WTC11 (cell line): ENCODE results near the gene SNX24. TPM values are rescaled to one million over a fixed set of nuclear protein-coding genes. Genes with fewer than 3 reads are reported as not detected.

Experiments
- ATAC-seq: fragments of 200-7000 bp; cut with Tn5 transposase; 2 replicates; pipeline ENCODE4 v1.10.0; 2021; ENCODE audit warnings: mild to moderate bottlenecking, moderate library complexity
- CTCF ChIA-PET: fragments of 300-600 bp; sonication (Branson Sonifier 250); formaldehyde crosslinking; loops from one replicate; lab custom pipeline; 2021; ENCODE audit warnings: antibody characterized with exemption; lab: Charles Lee
- POLR2A ChIA-PET: fragments of 350-600 bp; sonication (Branson Sonifier 250); formaldehyde crosslinking; loops from one replicate; lab custom pipeline; 2021; ENCODE audit warnings: antibody characterized with exemption; lab: Charles Lee
- DNase-seq: peaks from one replicate; pipeline ENCODE4 v3.0.0; 2021; ENCODE audit warnings: low spot score
- H3K27ac Mint-ChIP-seq: 2 replicates; pipeline ENCODE4 v1.8.0; 2021; ENCODE audit warnings: mixed read lengths
- H3K27me3 Mint-ChIP-seq: 2 replicates; pipeline ENCODE4 v1.8.0; 2021; ENCODE audit warnings: low read depth, mild to moderate bottlenecking, moderate library complexity, mixed read lengths
- H3K36me3 Mint-ChIP-seq: 2 replicates; pipeline ENCODE4 v1.8.0; 2021; ENCODE audit warnings: mixed read lengths
- H3K4me1 Mint-ChIP-seq: 2 replicates; pipeline ENCODE4 v1.8.0; 2022; ENCODE audit warnings: mixed read lengths
- H3K4me3 Mint-ChIP-seq: 2 replicates; pipeline ENCODE4 v1.8.0; 2021; ENCODE audit warnings: mild to moderate bottlenecking, moderate library complexity, mixed read lengths
- H3K9me3 Mint-ChIP-seq: 2 replicates; pipeline ENCODE4 v1.8.0; 2021; ENCODE audit warnings: mixed read lengths
- ESRRA ChIP-seq: sonication (generic); formaldehyde crosslinking; IDR thresholded peaks from 2 replicates; pipeline ENCODE4 v1.8.1; 2022; ENCODE audit warnings: mild to moderate bottlenecking, missing genetic modification reagents, borderline replicate concordance
- ETV6 ChIP-seq: sonication (generic); formaldehyde crosslinking; IDR thresholded peaks from 2 replicates; pipeline ENCODE4 v1.8.1; 2022; ENCODE audit warnings: mild to moderate bottlenecking, missing genetic modification reagents
- FOXP1 ChIP-seq: sonication (generic); formaldehyde crosslinking; IDR thresholded peaks from 2 replicates; pipeline ENCODE4 v1.8.0; 2022; ENCODE audit warnings: missing genetic modification reagents, mild to moderate bottlenecking, moderate library complexity, borderline replicate concordance
- GTF2I ChIP-seq: fragments of 250-450 bp; sonication (Bioruptor Pico); conservative IDR thresholded peaks from 2 replicates; pipeline ENCODE4 v1.4.0; 2021; ENCODE audit warnings: mild to moderate bottlenecking
- KAT7 ChIP-seq: sonication (generic); formaldehyde crosslinking; IDR thresholded peaks from 2 replicates; pipeline ENCODE4 v1.8.1; 2023; ENCODE audit warnings: missing genetic modification reagents, mild to moderate bottlenecking, borderline replicate concordance
- NR1H2 ChIP-seq: sonication (generic); formaldehyde crosslinking; IDR thresholded peaks from 2 replicates; pipeline ENCODE4 v1.9.0; 2021; ENCODE audit warnings: mild to moderate bottlenecking, moderate library complexity, missing genetic modification reagents
- SMAD4 ChIP-seq: sonication (generic); formaldehyde crosslinking; IDR thresholded peaks from 2 replicates; pipeline ENCODE4 v1.8.0; 2022; ENCODE audit warnings: mild to moderate bottlenecking, missing genetic modification reagents
- ZNF138 ChIP-seq: sonication (generic); formaldehyde crosslinking; conservative IDR thresholded peaks from 2 replicates; pipeline ENCODE4 v1.8.1; 2022; ENCODE audit warnings: mild to moderate bottlenecking, moderate library complexity, missing genetic modification reagents
- ZNF416 ChIP-seq: fragments of 250-450 bp; sonication (Bioruptor Pico); IDR thresholded peaks from 2 replicates; pipeline ENCODE4 v1.9.0; 2021; ENCODE audit warnings: mild to moderate bottlenecking, inconsistent platforms
- total RNA-seq: library from RNA; stranded (reverse); gene quantifications from 3 replicates; pipeline ENCODE4 v1.2.3, GENCODE V29; 2021
- TF ChIP-seq, protein P1 (sequence below): fragments of 250-450 bp; sonication (Bioruptor Pico); IDR thresholded peaks from 2 replicates; pipeline ENCODE4 v2.1.2; 2022; ENCODE audit warnings: mild to moderate bottlenecking, moderate library complexity
- TF ChIP-seq, protein P2 (sequence below): fragments of 200-600 bp; IDR thresholded peaks from 2 replicates; pipeline ENCODE4 v1.8.0; 2022; ENCODE audit warnings: antibody characterized with exemption
- TF ChIP-seq, protein P3 (sequence below): sonication (generic); formaldehyde crosslinking; IDR thresholded peaks from 2 replicates; pipeline ENCODE4 v1.8.0; 2022; ENCODE audit warnings: mild to moderate bottlenecking, missing genetic modification reagents
- TF ChIP-seq, protein P4 (sequence below): sonication (generic); formaldehyde crosslinking; IDR thresholded peaks from 2 replicates; pipeline ENCODE4 v1.8.1; 2023; ENCODE audit warnings: mild to moderate bottlenecking, moderate library complexity, missing genetic modification reagents
- TF ChIP-seq, protein P5 (sequence below): sonication (generic); formaldehyde crosslinking; IDR thresholded peaks from 2 replicates; pipeline ENCODE4 v1.8.0; 2023; ENCODE audit warnings: mild to moderate bottlenecking, missing genetic modification reagents
- TF ChIP-seq, protein P6 (sequence below): sonication (generic); formaldehyde crosslinking; IDR thresholded peaks from 2 replicates; pipeline ENCODE4 v1.8.1; 2022; ENCODE audit warnings: mild to moderate bottlenecking, missing genetic modification reagents, moderate library complexity, borderline replicate concordance
- TF ChIP-seq, protein P7 (sequence below): fragments of 250-450 bp; sonication (Bioruptor Pico); IDR thresholded peaks from 2 replicates; pipeline ENCODE4 v1.9.0; 2021; ENCODE audit warnings: mild to moderate bottlenecking, borderline replicate concordance

The SNX24 gene
- total RNA-seq, 1 experiment from 2014 or later = 15.5 TPM

DNA sequence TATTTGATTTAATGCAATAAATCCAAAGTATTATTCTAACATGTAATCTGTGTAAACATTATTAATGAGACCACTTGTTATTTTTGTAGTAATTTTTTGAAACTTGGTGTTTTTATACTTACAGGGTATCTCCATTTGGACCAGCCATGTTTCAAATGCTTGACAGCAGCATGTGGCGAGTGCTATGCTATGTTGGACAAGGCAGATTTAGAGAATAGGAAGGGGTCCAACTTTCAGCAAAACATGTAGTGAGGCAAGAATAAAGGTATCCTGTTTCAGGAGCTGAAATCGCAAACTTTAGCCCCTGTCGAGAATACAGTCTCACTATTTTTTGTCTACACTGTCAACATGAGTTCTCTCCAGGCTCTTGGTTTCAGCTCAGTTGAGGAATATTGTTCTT is 33.7 kb downstream of the SNX24 start (continued):
- TF ChIP-seq, protein P1, sequence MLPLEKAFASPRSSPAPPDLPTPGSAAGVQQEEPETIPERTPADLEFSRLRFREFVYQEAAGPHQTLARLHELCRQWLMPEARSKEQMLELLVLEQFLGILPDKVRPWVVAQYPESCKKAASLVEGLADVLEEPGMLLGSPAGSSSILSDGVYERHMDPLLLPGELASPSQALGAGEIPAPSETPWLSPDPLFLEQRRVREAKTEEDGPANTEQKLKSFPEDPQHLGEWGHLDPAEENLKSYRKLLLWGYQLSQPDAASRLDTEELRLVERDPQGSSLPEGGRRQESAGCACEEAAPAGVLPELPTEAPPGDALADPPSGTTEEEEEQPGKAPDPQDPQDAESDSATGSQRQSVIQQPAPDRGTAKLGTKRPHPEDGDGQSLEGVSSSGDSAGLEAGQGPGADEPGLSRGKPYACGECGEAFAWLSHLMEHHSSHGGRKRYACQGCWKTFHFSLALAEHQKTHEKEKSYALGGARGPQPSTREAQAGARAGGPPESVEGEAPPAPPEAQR (CRISPR knock-in tag) = no peak
- no peak for TF ChIP-seq ETV6 (CRISPR knock-in tag)
- no peak for TF ChIP-seq ZNF138 (CRISPR knock-in tag)
- no peak for TF ChIP-seq GTF2I

DNA sequence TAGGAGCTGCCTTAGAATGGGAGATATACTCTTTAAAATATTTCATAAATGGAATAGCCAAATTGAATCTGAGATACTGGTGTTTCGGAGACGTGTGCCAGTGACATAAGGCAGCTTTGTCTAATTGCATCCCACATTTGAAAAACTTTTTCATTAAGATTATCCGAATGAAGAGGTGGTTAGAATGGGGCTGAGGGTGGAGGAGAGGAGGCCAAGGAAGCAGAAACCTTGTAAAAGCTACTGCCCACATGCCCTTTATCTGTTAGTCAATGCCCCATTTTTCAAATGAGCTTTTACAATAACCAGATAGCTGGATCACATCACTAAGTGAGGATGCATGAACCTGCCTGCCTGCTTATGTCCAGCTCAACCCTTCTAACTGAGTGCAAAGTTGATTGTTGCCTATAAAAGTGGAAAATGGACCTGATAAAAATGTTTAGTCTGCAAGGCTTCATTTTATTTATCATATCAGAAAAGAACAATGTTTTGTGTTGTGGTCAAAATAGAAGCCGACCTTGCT is 34.8 kb downstream of the SNX24 start:
- ATAC-seq (no peak), DNase-seq (no peak)
- TF ChIP-seq, protein P2, sequence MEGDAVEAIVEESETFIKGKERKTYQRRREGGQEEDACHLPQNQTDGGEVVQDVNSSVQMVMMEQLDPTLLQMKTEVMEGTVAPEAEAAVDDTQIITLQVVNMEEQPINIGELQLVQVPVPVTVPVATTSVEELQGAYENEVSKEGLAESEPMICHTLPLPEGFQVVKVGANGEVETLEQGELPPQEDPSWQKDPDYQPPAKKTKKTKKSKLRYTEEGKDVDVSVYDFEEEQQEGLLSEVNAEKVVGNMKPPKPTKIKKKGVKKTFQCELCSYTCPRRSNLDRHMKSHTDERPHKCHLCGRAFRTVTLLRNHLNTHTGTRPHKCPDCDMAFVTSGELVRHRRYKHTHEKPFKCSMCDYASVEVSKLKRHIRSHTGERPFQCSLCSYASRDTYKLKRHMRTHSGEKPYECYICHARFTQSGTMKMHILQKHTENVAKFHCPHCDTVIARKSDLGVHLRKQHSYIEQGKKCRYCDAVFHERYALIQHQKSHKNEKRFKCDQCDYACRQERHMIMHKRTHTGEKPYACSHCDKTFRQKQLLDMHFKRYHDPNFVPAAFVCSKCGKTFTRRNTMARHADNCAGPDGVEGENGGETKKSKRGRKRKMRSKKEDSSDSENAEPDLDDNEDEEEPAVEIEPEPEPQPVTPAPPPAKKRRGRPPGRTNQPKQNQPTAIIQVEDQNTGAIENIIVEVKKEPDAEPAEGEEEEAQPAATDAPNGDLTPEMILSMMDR = no peak
- TF ChIP-seq, protein P3, sequence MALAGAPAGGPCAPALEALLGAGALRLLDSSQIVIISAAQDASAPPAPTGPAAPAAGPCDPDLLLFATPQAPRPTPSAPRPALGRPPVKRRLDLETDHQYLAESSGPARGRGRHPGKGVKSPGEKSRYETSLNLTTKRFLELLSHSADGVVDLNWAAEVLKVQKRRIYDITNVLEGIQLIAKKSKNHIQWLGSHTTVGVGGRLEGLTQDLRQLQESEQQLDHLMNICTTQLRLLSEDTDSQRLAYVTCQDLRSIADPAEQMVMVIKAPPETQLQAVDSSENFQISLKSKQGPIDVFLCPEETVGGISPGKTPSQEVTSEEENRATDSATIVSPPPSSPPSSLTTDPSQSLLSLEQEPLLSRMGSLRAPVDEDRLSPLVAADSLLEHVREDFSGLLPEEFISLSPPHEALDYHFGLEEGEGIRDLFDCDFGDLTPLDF (CRISPR knock-in tag) = no peak
- H3K4me1 Mint-ChIP-seq = peaks cover 9% of the 10 kb centered on the region
- no peaks in the 10 kb centered on the region for H3K27me3 Mint-ChIP-seq
- H3K36me3 Mint-ChIP-seq = no peaks in the 10 kb centered on the region
- no peaks in the 10 kb centered on the region; the same call in 1 of the 2 replicates for H3K9me3 Mint-ChIP-seq
- no peak overlapping the region for H3K4me3 Mint-ChIP-seq
- ChIA-PET POLR2A (no interaction called here), CTCF (no interaction called here)
- H3K27ac Mint-ChIP-seq = no peak overlapping the region

DNA sequence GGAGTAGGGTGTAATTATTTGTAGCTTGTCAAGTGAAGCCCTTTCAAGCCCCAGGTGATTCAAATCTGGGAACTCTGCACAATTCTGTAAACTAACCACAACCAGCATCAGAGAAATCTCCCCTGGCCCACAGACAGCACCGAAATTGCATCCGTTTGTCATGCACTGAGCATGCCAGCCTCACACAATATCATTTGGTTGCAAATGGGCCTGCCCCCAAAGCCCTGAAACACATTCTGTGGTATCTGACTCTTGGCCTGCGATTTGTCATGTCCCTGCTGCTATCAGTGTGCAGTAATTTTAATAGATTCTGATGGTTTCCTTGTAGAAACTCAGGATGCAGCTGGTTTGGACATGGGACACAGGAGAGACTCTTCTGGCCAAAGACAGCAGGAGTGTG is 35.3 kb downstream of the SNX24 start:
- CTCF ChIA-PET = no interaction called here
- H3K27me3 Mint-ChIP-seq = no peaks in the 10 kb centered on the region
- no peak for ATAC-seq
- no peak overlapping the region for H3K4me3 Mint-ChIP-seq
- no peak for DNase-seq
- POLR2A ChIA-PET = no interaction called here
- H3K36me3 Mint-ChIP-seq = no peaks in the 10 kb centered on the region
- H3K27ac Mint-ChIP-seq = no peak overlapping the region
- no peaks in the 10 kb centered on the region; the same call in 1 of the 2 replicates for H3K9me3 Mint-ChIP-seq
- H3K4me1 Mint-ChIP-seq = peaks cover 14% of the 10 kb centered on the region
- TF ChIP-seq KAT7 (CRISPR knock-in tag) = no peak
- TF ChIP-seq, protein P4, sequence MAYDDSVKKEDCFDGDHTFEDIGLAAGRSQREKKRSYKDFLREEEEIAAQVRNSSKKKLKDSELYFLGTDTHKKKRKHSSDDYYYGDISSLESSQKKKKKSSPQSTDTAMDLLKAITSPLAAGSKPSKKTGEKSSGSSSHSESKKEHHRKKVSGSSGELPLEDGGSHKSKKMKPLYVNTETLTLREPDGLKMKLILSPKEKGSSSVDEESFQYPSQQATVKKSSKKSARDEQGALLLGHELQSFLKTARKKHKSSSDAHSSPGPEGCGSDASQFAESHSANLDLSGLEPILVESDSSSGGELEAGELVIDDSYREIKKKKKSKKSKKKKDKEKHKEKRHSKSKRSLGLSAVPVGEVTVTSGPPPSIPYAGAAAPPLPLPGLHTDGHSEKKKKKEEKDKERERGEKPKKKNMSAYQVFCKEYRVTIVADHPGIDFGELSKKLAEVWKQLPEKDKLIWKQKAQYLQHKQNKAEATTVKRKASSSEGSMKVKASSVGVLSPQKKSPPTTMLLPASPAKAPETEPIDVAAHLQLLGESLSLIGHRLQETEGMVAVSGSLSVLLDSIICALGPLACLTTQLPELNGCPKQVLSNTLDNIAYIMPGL (CRISPR knock-in tag) = no peak
- TF ChIP-seq FOXP1 (CRISPR knock-in tag) = no peak
- TF ChIP-seq, protein P5, sequence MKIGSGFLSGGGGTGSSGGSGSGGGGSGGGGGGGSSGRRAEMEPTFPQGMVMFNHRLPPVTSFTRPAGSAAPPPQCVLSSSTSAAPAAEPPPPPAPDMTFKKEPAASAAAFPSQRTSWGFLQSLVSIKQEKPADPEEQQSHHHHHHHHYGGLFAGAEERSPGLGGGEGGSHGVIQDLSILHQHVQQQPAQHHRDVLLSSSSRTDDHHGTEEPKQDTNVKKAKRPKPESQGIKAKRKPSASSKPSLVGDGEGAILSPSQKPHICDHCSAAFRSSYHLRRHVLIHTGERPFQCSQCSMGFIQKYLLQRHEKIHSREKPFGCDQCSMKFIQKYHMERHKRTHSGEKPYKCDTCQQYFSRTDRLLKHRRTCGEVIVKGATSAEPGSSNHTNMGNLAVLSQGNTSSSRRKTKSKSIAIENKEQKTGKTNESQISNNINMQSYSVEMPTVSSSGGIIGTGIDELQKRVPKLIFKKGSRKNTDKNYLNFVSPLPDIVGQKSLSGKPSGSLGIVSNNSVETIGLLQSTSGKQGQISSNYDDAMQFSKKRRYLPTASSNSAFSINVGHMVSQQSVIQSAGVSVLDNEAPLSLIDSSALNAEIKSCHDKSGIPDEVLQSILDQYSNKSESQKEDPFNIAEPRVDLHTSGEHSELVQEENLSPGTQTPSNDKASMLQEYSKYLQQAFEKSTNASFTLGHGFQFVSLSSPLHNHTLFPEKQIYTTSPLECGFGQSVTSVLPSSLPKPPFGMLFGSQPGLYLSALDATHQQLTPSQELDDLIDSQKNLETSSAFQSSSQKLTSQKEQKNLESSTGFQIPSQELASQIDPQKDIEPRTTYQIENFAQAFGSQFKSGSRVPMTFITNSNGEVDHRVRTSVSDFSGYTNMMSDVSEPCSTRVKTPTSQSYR (CRISPR knock-in tag) = no peak
- TF ChIP-seq, protein P6, sequence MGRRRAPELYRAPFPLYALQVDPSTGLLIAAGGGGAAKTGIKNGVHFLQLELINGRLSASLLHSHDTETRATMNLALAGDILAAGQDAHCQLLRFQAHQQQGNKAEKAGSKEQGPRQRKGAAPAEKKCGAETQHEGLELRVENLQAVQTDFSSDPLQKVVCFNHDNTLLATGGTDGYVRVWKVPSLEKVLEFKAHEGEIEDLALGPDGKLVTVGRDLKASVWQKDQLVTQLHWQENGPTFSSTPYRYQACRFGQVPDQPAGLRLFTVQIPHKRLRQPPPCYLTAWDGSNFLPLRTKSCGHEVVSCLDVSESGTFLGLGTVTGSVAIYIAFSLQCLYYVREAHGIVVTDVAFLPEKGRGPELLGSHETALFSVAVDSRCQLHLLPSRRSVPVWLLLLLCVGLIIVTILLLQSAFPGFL = no peak
- TF ChIP-seq ESRRA (CRISPR knock-in tag) = no peak
- TF ChIP-seq SMAD4 (CRISPR knock-in tag) = no peak
- TF ChIP-seq, protein P7, sequence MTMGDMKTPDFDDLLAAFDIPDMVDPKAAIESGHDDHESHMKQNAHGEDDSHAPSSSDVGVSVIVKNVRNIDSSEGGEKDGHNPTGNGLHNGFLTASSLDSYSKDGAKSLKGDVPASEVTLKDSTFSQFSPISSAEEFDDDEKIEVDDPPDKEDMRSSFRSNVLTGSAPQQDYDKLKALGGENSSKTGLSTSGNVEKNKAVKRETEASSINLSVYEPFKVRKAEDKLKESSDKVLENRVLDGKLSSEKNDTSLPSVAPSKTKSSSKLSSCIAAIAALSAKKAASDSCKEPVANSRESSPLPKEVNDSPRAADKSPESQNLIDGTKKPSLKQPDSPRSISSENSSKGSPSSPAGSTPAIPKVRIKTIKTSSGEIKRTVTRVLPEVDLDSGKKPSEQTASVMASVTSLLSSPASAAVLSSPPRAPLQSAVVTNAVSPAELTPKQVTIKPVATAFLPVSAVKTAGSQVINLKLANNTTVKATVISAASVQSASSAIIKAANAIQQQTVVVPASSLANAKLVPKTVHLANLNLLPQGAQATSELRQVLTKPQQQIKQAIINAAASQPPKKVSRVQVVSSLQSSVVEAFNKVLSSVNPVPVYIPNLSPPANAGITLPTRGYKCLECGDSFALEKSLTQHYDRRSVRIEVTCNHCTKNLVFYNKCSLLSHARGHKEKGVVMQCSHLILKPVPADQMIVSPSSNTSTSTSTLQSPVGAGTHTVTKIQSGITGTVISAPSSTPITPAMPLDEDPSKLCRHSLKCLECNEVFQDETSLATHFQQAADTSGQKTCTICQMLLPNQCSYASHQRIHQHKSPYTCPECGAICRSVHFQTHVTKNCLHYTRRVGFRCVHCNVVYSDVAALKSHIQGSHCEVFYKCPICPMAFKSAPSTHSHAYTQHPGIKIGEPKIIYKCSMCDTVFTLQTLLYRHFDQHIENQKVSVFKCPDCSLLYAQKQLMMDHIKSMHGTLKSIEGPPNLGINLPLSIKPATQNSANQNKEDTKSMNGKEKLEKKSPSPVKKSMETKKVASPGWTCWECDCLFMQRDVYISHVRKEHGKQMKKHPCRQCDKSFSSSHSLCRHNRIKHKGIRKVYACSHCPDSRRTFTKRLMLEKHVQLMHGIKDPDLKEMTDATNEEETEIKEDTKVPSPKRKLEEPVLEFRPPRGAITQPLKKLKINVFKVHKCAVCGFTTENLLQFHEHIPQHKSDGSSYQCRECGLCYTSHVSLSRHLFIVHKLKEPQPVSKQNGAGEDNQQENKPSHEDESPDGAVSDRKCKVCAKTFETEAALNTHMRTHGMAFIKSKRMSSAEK = no peak
- no peak for TF ChIP-seq ZNF416 (CRISPR knock-in tag)
- no peak for TF ChIP-seq NR1H2
